ENCODE results near the gene SLC24A5. TPM values are rescaled to one million over a fixed set of nuclear protein-coding genes. Genes with fewer than 3 reads are reported as not detected.

The SLC24A5 gene
- total and polyA plus RNA-seq, 9 of the 15 experiments (the other 6 are each of a cell fraction or from before 2014, with no cell fraction given) = not detected

DNA sequence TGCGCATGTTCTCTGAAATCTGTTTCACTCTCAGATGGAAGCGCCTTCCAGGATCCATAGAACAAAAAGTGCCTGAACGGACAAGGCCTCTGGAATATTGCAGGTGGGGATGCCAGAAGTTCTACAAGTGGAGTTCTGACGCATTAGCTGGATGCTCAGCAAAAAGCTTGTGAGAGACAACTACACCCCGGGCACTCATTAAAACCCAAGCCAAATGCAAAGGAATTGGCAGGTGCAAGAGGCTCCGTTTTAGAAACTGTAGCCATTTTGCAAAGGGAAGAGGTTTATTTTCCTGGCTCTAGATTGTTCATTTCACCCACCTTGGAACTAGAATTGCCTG lies 35.2 kb upstream of the SLC24A5 start:
- no TSS peak for BruUV-seq (replicated peaks)
- H3K36me3 ChIP-seq (ENCODE audit: control insufficient read depth, insufficient read depth, low read length) = no peaks in the 10 kb centered on the region
- in situ Hi-C loops (cut with MboI) (no loop called here), intact Hi-C loops (cut with micrococcal nuclease) (no loop called here)
- H3K4me2 ChIP-seq (ENCODE audit: insufficient read depth, low read length) = no peak overlapping the region
- under 1% methylated on average over 6 of the region's 6 CpGs for WGBS (ENCODE audit: insufficient coverage, low coverage, missing lambda C conversion rate)
- no peak overlapping the region for H3K27ac ChIP-seq (ENCODE audit: extremely low read depth, low read depth, low read length)
- H3K9ac ChIP-seq (ENCODE audit: insufficient read depth in 1 of 2, low read depth in 2 of 2, low read length in 2 of 2) = no peak overlapping the region
- H3K9me1 ChIP-seq (ENCODE audit: control insufficient read depth, insufficient read depth, low read length) = no peaks in the 10 kb centered on the region
- no peak for DNase-seq (ENCODE audit: extremely low read depth in 1 of 4, low spot score in 3 of 4)
- no peaks in the 10 kb centered on the region for H3K27me3 ChIP-seq (ENCODE audit: control insufficient read depth in 2 of 2, insufficient read depth in 2 of 2, low read length in 2 of 2)
- CTCF ChIA-PET (ENCODE audit: low intra/inter-chr PET ratio) = no interaction called here
- no peaks in the 10 kb centered on the region for H3K9me3 ChIP-seq (replicated peaks; ENCODE audit: control insufficient read depth, insufficient read depth, low read depth, low read length)
- POLR2A ChIA-PET = interaction anchor here (0.7 kb wide), 1 partner anchor 890 kb away, joined by 3 read pairs; no protein-coding TSS in a partner anchor
- no peak overlapping the region for H2AFZ ChIP-seq (ENCODE audit: low read depth, low read length)
- H3K4me3 ChIP-seq = no peak overlapping the region
- no peaks in the 10 kb centered on the region for H4K20me1 ChIP-seq (replicated peaks; ENCODE audit: control insufficient read depth, insufficient read depth, low read length)
- TF ChIP-seq TAF9B (IDR thresholded peaks at IDR 0.05; ENCODE audit: partially characterized antibody) (no peak), MAFK (IDR thresholded peaks at IDR 0.05; ENCODE audit: low read length) (no peak), FOXA3 (CRISPR knock-in tag; conservative IDR thresholded peaks at IDR 0.05 in 1 of 2, IDR thresholded peaks at IDR 0.05 in 1 of 2) (no peak), HMG20B (CRISPR knock-in tag; IDR thresholded peaks at IDR 0.05) (no peak), SRSF3 (IDR thresholded peaks at IDR 0.05; ENCODE audit: insufficient read depth, low read length) (no peak), ZNF551 (CRISPR knock-in tag; IDR thresholded peaks at IDR 0.05) (no peak), POLR2AphosphoS2 (IDR thresholded peaks at IDR 0.05; ENCODE audit: low read length) (no peak), NR4A1 (CRISPR knock-in tag; IDR thresholded peaks at IDR 0.05) (no peak), NR4A1 (tag; IDR thresholded peaks at IDR 0.05) (no peak), ZNF133 (CRISPR knock-in tag; IDR thresholded peaks at IDR 0.05) (no peak), GABPA (tag; conservative IDR thresholded peaks at IDR 0.05; ENCODE audit: low read depth) (no peak)
- TF ChIP-seq, protein P1, sequence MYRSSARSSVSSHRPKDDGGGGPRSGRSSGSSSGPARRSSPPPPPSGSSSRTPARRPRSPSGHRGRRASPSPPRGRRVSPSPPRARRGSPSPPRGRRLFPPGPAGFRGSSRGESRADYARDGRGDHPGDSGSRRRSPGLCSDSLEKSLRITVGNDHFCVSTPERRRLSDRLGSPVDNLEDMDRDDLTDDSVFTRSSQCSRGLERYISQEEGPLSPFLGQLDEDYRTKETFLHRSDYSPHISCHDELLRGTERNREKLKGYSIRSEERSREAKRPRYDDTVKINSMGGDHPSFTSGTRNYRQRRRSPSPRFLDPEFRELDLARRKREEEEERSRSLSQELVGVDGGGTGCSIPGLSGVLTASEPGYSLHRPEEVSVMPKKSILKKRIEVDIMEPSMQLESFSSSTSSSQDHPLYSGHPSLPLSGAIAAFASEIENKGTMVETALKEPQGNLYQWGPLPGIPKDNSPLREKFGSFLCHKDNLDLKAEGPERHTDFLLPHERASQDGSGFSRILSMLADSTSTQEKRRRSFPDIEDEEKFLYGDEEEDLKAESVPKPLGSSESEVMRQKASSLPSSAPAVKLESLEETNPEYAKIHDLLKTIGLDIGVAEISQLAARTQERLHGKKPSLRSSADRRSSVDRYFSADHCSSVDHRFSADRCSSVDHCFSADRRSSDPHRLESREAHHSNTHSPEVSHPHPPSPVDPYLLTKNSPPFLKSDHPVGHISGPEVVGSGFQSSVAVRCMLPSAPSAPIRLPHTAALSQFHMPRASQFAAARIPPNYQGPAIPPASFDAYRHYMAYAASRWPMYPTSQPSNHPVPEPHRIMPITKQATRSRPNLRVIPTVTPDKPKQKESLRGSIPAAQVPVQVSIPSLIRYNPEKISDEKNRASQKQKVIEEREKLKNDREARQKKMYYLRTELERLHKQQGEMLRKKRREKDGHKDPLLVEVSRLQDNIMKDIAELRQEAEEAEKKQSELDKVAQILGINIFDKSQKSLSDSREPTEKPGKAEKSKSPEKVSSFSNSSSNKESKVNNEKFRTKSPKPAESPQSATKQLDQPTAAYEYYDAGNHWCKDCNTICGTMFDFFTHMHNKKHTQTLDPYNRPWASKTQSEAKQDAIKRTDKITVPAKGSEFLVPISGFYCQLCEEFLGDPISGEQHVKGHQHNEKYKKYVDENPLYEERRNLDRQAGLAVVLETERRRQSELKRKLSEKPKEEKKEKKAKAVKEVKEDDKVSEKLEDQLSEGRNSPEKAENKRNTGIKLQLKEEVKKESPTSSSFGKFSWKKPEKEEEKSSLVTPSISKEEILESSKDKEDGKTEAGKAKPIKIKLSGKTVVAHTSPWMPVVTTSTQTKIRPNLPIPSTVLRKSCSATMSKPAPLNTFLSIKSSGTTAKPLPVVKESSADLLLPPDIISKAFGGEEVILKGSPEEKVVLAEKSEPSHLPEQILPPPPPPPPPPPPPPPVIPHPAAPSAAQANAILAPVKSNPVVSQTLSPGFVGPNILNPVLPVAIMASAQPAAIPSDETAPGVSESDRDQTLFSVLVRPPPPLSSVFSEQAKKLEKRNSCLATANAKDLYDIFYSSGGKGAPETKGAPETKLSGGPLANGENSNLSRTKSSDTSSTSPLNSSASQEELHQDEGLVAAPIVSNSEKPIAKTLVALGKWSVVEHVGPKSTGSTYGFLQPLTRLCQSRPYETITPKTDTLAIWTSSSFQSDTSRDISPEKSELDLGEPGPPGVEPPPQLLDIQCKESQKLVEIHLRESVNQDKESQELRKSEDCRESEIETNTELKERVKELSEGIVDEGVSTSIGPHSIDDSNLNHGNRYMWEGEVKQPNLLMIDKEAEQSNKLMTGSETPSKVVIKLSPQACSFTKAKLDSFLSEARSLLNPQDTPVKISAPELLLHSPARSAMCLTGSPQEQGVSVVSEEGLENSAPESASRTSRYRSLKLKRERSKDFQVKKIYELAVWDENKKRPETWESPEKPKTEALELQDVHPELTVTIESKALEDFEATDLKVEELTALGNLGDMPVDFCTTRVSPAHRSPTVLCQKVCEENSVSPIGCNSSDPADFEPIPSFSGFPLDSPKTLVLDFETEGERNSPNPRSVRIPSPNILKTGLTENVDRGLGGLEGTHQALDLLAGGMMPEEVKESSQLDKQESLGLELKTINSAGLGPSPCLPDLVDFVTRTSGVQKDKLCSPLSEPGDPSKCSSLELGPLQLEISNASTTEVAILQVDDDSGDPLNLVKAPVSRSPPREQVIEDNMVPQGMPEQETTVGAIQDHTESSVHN (IDR thresholded peaks at IDR 0.05; ENCODE audit: borderline replicate concordance in 1 of 2, low read depth in 1 of 2) = no peak
- TF ChIP-seq, protein P2, sequence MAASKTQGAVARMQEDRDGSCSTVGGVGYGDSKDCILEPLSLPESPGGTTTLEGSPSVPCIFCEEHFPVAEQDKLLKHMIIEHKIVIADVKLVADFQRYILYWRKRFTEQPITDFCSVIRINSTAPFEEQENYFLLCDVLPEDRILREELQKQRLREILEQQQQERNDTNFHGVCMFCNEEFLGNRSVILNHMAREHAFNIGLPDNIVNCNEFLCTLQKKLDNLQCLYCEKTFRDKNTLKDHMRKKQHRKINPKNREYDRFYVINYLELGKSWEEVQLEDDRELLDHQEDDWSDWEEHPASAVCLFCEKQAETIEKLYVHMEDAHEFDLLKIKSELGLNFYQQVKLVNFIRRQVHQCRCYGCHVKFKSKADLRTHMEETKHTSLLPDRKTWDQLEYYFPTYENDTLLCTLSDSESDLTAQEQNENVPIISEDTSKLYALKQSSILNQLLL (CRISPR knock-in tag; IDR thresholded peaks at IDR 0.05; ENCODE audit: borderline replicate concordance) = no peak
- no peak for ATAC-seq
- no peaks in the 10 kb centered on the region for H3K79me2 ChIP-seq (ENCODE audit: control insufficient read depth, insufficient read depth, low read length)
- H3K4me1 ChIP-seq (replicated peaks in 1 of 2; ENCODE audit: control insufficient read depth in 2 of 2, insufficient read depth in 2 of 2, low read length in 2 of 2) = no peaks in the 10 kb centered on the region
- no peak for FAIRE-seq

Measured in K562 (cell line).